Measurements from ENCODE around the gene GATA2.

DNA sequence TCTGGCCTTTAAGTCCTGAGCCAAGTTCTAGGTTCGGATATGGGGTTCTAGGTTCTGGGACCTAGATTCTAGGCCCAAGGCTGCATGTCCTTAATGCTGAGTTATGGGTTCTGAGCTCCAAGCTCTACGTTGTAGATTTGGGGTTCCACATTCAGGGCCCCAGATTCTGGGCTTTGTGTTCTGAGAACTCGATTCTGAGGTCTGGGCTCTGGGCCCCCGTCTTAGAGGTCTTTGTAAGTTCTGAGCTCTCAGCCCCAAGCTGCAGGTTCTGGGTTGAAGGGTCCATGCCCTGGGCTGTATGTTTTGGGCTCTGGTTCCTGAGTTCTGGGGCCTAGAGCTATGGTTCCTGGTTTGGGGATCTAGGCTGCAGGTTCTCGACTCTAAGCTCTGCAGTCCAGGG lies 16.3 kb downstream of the GATA2 start:
- TF ChIP-seq CTCF (conservative IDR thresholded peaks at IDR 0.05; ENCODE audit: low read length) = no peak
- no peak for TF ChIP-seq EZH2phosphoT487 (IDR thresholded peaks at IDR 0.05; ENCODE audit: borderline replicate concordance)

Measured in Loucy (cell line).